ENCODE results near the gene USP20. TPM values are rescaled to one million over a fixed set of nuclear protein-coding genes. Genes with fewer than 3 reads are reported as not detected.

USP20 gene
- total and polyA plus RNA-seq, 11 donors, result 9.4 to 19.7 (median 12.9) TPM

DNA sequence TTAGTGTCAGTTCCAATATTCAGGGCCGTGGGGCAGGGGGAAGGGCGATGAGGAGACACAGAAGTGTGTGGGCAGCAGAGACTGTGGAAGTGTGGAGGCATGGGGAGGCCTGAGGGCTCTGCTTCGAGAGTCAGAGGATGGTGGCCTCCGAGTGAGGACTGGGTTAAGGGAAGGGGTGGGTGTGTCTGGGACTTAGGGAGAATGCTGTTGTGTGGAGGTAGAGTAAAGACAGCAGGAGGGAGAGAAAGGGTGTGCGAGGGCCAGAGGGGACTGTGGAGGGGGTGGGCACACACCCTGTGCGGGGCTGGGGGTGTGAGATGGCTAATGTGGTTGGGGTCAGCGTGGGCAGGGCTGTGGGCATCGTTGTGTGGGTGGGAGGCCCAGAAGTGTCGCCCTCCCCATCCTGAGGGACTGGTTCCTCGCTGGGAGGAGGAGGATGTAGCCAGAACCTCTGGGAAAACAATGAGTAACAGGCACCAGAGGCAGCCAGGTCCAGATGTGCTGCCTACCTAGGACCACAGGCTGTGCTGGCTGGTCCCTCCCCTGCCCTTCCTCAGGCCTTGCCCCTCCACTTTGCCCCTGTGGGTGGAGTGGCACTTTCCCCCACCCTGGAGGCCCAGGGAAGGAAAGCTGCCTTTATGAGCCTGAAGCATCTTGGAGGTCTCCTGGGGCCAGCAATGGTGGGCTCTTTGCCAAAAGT lies 4.2 kb downstream of the USP20 start:
- 70 to 82% (median 77%) methylated on average over 10 of the region's 10 CpGs for WGBS, 4 donors
- Histone ChIP-seq H3K36me3 (peaks cover 0 to 6% (median 0%) of the 10 kb centered on the region in 9 donors), H3K9me3 (no peaks in the 10 kb centered on the region), H3K4me3 (no peak overlapping the region), H3K27me3 (no peaks in the 10 kb centered on the region), H3K4me1 (peaks cover 0 to 31% (median 11%) of the 10 kb centered on the region in 12 donors), H3K27ac (no peak overlapping the region)
- DNase-seq (no peak), ATAC-seq (no peak)
- TF ChIP-seq, protein P1, sequence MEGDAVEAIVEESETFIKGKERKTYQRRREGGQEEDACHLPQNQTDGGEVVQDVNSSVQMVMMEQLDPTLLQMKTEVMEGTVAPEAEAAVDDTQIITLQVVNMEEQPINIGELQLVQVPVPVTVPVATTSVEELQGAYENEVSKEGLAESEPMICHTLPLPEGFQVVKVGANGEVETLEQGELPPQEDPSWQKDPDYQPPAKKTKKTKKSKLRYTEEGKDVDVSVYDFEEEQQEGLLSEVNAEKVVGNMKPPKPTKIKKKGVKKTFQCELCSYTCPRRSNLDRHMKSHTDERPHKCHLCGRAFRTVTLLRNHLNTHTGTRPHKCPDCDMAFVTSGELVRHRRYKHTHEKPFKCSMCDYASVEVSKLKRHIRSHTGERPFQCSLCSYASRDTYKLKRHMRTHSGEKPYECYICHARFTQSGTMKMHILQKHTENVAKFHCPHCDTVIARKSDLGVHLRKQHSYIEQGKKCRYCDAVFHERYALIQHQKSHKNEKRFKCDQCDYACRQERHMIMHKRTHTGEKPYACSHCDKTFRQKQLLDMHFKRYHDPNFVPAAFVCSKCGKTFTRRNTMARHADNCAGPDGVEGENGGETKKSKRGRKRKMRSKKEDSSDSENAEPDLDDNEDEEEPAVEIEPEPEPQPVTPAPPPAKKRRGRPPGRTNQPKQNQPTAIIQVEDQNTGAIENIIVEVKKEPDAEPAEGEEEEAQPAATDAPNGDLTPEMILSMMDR (IDR thresholded peaks at IDR 0.05), result no peak
- intact Hi-C loops (cut with DNase I), result no loop called here

- Histone ChIP-seq H3K4me1 (peaks cover 0 to 29% (median 11%) of the 10 kb centered on the region in 12 donors), H3K27me3 (no peaks in the 10 kb centered on the region), H3K36me3 (peaks cover 0 to 6% (median 0%) of the 10 kb centered on the region in 9 donors), H3K4me3 (no peak overlapping the region), H3K27ac (no peak overlapping the region), H3K9me3 (no peaks in the 10 kb centered on the region)
- DNase-seq, result no peak
- no peak for ATAC-seq
- TF ChIP-seq, protein P1 (IDR thresholded peaks at IDR 0.05), result no peak
- TF ChIP-seq POLR2A (IDR thresholded peaks at IDR 0.05), result no peak
- intact Hi-C loops (cut with DNase I), result no loop called here
- 81 to 94% (median 88%) methylated on average over 5 to 8 of the region's 8 CpGs for WGBS, 4 donors
Measured at GRCh38 chr9:129840034-129840433, 4.8 kb downstream of the USP20 start.

DNA sequence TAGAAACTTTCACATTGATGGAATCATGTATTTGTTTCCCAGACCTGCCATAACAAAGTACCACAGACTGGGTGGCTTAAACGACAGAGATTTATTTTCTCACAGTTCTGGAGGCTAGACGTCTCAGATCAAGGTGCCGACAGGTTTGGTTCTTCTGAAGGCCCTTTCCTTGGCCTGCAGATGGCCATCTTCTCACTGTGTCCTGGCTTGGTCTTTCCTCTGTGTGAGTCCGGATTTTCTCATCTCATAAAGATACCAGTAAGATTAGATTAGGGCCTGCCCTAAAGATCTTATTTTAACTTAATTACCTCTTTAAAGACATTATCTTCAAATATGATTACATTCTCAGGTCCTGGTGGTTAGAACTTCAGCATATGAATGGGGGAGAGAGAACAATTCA lies 5.8 kb downstream of the USP20 start:
- no peaks in the 10 kb centered on the region for H3K9me3 ChIP-seq
- H3K4me1 ChIP-seq, result peaks cover 0 to 31% (median 7%) of the 10 kb centered on the region in 12 donors
- peaks cover 0 to 6% (median 0%) of the 10 kb centered on the region in 9 donors for H3K36me3 ChIP-seq
- no peaks in the 10 kb centered on the region for H3K27me3 ChIP-seq
- ATAC-seq (no peak), DNase-seq (no peak)
- WGBS, 4 donors, result 63 to 69% (median 67%) methylated on average over 4 of the region's 4 CpGs
- intact Hi-C loops (cut with DNase I), result no loop called here
- H3K27ac ChIP-seq, result no peak overlapping the region
- no peak overlapping the region for H3K4me3 ChIP-seq
- TF ChIP-seq POLR2A (IDR thresholded peaks at IDR 0.05), result no peak
- TF ChIP-seq, protein P1 (IDR thresholded peaks at IDR 0.05), result no peak

DNA sequence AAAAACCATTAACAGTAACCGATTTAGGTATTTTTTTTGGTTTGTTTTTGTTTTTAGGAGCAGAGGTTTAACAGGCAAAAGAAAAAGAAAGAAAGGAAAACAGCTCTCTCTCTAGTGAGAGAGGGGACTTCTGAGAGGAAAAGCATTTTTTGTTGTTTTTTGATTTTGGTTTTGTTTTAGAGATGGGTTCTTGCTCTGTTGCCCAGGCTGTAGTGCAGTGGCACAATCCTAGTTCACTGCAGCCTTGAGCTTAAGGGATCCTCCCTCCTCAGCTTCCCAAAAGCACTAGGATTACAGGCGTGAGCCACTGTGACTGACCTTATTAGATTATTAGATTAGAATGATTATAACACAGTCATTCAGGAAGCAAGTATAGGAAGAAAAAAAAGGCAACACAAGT lies 10.1 kb downstream of the USP20 start:
- no peak for ATAC-seq
- H3K27me3 ChIP-seq, result no peaks in the 10 kb centered on the region
- TF ChIP-seq, protein P1 (IDR thresholded peaks at IDR 0.05), result no peak
- TF ChIP-seq POLR2A (IDR thresholded peaks at IDR 0.05), result no peak
- intact Hi-C loops (cut with DNase I), result no loop called here
- H3K36me3 ChIP-seq, result peaks cover 0 to 14% (median 10%) of the 10 kb centered on the region in 9 donors
- peaks cover 0 to 6% (median 0%) of the 10 kb centered on the region in 12 donors for H3K4me1 ChIP-seq
- DNase-seq, result no peak
- H3K9me3 ChIP-seq, result no peaks in the 10 kb centered on the region
- H3K27ac ChIP-seq, result peak overlapping the region in 1 of 12 donors; percentile 42
- 56 to 76% (median 69%) methylated on average over 2 of the region's 2 CpGs for WGBS, 4 donors
- H3K4me3 ChIP-seq, result no peak overlapping the region

Measured in heart left ventricle (tissue), 16 donors.